HEK293 (cell line): ENCODE measurements around the gene REC114.

ENCODE experiments used
- KLF16 ChIP-seq: fragments of 450-650 bp; formaldehyde crosslinking; IDR thresholded peaks from 2 replicates; pipeline ENCODE4 v1.5.1; 2017; ENCODE audit warnings: missing biosample characterization, missing genetic modification characterization
- ZNF114 ChIP-seq: fragments of 450-650 bp; formaldehyde crosslinking; IDR thresholded peaks from 2 replicates; pipeline ENCODE4 v1.5.0; 2017; ENCODE audit warnings: missing biosample characterization, missing genetic modification characterization
- ZNF133 ChIP-seq: fragments of 450-650 bp; formaldehyde crosslinking; IDR thresholded peaks from 2 replicates; pipeline ENCODE4 v1.5.1; 2016; ENCODE audit warnings: missing biosample characterization, missing genetic modification characterization
- ZNF155 ChIP-seq: fragments of 450-650 bp; formaldehyde crosslinking; IDR thresholded peaks from 2 replicates; pipeline ENCODE4 v1.5.1; 2016; ENCODE audit warnings: missing biosample characterization, missing genetic modification characterization
- ZNF221 ChIP-seq: fragments of 450-650 bp; formaldehyde crosslinking; IDR thresholded peaks from 2 replicates; pipeline ENCODE4 v1.5.1; 2017; ENCODE audit warnings: missing biosample characterization, missing genetic modification characterization, borderline replicate concordance
- ZSCAN5A ChIP-seq: fragments of 450-650 bp; formaldehyde crosslinking; IDR thresholded peaks from 2 replicates; pipeline ENCODE4 v1.5.1; 2016; ENCODE audit warnings: missing biosample characterization, missing genetic modification characterization
- TF ChIP-seq, protein P1 (sequence below): fragments of 450-650 bp; formaldehyde crosslinking; IDR thresholded peaks from 2 replicates; pipeline ENCODE4 v1.5.1; 2016; ENCODE audit warnings: missing biosample characterization, missing genetic modification characterization
- TF ChIP-seq, protein P2 (sequence below): fragments of 450-650 bp; formaldehyde crosslinking; IDR thresholded peaks from 2 replicates; pipeline ENCODE4 v1.5.1; 2016; ENCODE audit warnings: missing biosample characterization, missing genetic modification characterization, low read depth

- TF ChIP-seq ZNF155 (tag by site-specific recombination) (no peak), ZSCAN5A (no peak), ZNF221 (tag by site-specific recombination) (no peak), KLF16 (no peak), ZNF133 (tag by site-specific recombination) (no peak), ZNF114 (tag by site-specific recombination) (no peak)
- TF ChIP-seq, protein P1, sequence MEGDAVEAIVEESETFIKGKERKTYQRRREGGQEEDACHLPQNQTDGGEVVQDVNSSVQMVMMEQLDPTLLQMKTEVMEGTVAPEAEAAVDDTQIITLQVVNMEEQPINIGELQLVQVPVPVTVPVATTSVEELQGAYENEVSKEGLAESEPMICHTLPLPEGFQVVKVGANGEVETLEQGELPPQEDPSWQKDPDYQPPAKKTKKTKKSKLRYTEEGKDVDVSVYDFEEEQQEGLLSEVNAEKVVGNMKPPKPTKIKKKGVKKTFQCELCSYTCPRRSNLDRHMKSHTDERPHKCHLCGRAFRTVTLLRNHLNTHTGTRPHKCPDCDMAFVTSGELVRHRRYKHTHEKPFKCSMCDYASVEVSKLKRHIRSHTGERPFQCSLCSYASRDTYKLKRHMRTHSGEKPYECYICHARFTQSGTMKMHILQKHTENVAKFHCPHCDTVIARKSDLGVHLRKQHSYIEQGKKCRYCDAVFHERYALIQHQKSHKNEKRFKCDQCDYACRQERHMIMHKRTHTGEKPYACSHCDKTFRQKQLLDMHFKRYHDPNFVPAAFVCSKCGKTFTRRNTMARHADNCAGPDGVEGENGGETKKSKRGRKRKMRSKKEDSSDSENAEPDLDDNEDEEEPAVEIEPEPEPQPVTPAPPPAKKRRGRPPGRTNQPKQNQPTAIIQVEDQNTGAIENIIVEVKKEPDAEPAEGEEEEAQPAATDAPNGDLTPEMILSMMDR (tag by site-specific recombination), result no peak
- TF ChIP-seq, protein P2, sequence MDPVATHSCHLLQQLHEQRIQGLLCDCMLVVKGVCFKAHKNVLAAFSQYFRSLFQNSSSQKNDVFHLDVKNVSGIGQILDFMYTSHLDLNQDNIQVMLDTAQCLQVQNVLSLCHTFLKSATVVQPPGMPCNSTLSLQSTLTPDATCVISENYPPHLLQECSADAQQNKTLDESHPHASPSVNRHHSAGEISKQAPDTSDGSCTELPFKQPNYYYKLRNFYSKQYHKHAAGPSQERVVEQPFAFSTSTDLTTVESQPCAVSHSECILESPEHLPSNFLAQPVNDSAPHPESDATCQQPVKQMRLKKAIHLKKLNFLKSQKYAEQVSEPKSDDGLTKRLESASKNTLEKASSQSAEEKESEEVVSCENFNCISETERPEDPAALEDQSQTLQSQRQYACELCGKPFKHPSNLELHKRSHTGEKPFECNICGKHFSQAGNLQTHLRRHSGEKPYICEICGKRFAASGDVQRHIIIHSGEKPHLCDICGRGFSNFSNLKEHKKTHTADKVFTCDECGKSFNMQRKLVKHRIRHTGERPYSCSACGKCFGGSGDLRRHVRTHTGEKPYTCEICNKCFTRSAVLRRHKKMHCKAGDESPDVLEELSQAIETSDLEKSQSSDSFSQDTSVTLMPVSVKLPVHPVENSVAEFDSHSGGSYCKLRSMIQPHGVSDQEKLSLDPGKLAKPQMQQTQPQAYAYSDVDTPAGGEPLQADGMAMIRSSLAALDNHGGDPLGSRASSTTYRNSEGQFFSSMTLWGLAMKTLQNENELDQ, result no peak
These were observed 126.4 kb downstream of the REC114 start for GRCh38 chr15:73569361-73569760.
